T-helper 2 cell treated with Interferon-gamma antibody and Interleukin-4, amounts not matched to agents 5 μg/mL and 100 μg/mL, for 36 hours (primary cell): Measurements from ENCODE around the gene ZNF831.

Experiments
- DNase-seq: peaks from one replicate; pipeline ENCODE4 v3.0.0; 2021; ENCODE audit warnings: low spot score
- H3K27ac Mint-ChIP-seq: one replicate; pipeline ENCODE4 v1.8.0; 2021; ENCODE audit warnings: mild to moderate bottlenecking, mixed read lengths
- H3K27me3 Mint-ChIP-seq: one replicate; pipeline ENCODE4 v1.8.0; 2021; ENCODE audit warnings: low read depth, mixed read lengths
- H3K36me3 Mint-ChIP-seq: one replicate; pipeline ENCODE4 v1.8.0; 2021; ENCODE audit warnings: low read depth, mixed read lengths
- H3K4me1 Mint-ChIP-seq: one replicate; pipeline ENCODE4 v1.8.0; 2021; ENCODE audit warnings: low read depth, mixed read lengths
- H3K4me3 Mint-ChIP-seq: one replicate; pipeline ENCODE4 v1.8.0; 2022; ENCODE audit warnings: mild to moderate bottlenecking, moderate library complexity, mixed read lengths
- H3K9me3 Mint-ChIP-seq: one replicate; pipeline ENCODE4 v1.8.0; 2021; ENCODE audit warnings: mixed read lengths

ZNF831 gene

DNA sequence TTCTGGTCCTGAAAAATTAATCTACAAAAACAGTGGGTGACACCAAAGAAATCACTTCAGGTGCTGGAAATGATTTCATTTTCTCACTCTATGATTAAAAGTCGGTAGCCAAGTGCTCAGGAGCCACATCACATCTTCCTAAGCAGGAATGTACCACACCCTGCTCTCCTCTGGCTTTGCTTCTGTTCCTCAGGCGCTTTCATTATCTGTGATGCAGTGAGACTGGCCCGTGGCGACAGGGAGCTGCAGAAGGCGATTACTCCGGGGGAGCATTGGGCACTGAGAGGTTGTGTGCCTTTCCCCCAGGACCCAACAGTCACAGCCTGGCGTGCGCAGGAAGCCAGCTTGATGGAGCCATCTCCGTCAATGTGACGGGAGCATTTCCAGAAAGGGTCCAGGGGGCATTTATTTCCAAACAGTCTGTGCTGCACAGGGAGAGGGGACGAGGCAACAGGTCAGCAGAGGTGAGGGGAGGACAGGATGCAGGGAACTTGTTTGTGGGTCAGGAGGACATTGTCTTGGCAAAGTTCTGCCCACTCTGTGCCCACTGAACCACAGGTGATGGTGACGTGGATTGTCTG is 5.6 kb upstream of the ZNF831 start:
- no peak overlapping the region for H3K4me3 Mint-ChIP-seq
- H3K27ac Mint-ChIP-seq: no peak overlapping the region
- no peak for DNase-seq
- H3K27me3 Mint-ChIP-seq: no peaks in the 10 kb centered on the region
- H3K4me1 Mint-ChIP-seq: peaks cover 65% of the 10 kb centered on the region
- H3K36me3 Mint-ChIP-seq: peaks cover 15% of the 10 kb centered on the region
- H3K9me3 Mint-ChIP-seq: peaks cover 3% of the 10 kb centered on the region

DNA sequence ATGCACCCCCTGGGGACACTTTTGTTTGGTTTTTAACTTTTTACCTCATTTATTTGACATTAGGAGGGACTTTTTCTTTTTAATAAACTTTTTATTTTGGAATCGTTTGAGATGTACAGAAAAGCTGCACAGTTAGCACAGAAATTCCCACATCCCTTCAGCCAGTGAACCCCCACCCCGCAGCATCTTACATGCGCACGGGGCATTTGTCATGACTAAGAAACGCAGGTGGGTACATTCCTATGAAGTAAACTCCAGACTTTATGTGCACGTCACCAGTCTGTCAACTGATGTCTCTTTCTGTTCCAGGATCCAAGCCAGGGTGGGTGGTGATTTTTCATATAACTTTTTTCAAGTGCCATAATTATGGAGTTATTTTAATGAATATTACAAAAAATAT is 4.9 kb upstream of the ZNF831 start:
- Mint-ChIP-seq H3K27me3 (no peaks in the 10 kb centered on the region), H3K9me3 (peaks cover 3% of the 10 kb centered on the region), H3K4me1 (peaks cover 71% of the 10 kb centered on the region), H3K27ac (no peak overlapping the region), H3K4me3 (no peak overlapping the region), H3K36me3 (peaks cover 15% of the 10 kb centered on the region)
- DNase-seq: no peak

DNA sequence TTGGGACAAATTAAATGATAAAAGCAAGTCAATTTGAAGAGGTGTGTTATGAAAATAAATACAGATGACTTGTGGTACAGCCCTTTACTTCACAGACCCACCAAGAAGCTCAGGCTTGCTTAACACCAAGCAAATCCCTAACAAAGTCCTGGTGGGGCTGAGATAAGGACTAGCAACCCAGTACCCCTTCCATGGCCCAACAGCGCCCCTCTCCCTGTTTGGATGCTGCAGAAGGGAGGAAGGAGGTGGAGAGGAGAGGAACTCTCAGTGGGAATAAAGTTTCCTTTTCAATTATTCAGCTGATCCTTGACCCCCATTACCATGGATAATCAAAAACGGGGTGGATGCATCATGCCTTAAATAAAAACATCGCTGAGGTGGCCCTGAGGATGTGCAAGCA is 4.5 kb upstream of the ZNF831 start:
- peaks cover 3% of the 10 kb centered on the region for H3K9me3 Mint-ChIP-seq
- H3K27ac Mint-ChIP-seq: peak overlapping the region; percentile 79
- H3K4me3 Mint-ChIP-seq: peak overlapping the region; percentile 72
- peaks cover 68% of the 10 kb centered on the region for H3K4me1 Mint-ChIP-seq
- DNase-seq: no peak
- H3K36me3 Mint-ChIP-seq: peaks cover 15% of the 10 kb centered on the region
- H3K27me3 Mint-ChIP-seq: no peaks in the 10 kb centered on the region

DNA sequence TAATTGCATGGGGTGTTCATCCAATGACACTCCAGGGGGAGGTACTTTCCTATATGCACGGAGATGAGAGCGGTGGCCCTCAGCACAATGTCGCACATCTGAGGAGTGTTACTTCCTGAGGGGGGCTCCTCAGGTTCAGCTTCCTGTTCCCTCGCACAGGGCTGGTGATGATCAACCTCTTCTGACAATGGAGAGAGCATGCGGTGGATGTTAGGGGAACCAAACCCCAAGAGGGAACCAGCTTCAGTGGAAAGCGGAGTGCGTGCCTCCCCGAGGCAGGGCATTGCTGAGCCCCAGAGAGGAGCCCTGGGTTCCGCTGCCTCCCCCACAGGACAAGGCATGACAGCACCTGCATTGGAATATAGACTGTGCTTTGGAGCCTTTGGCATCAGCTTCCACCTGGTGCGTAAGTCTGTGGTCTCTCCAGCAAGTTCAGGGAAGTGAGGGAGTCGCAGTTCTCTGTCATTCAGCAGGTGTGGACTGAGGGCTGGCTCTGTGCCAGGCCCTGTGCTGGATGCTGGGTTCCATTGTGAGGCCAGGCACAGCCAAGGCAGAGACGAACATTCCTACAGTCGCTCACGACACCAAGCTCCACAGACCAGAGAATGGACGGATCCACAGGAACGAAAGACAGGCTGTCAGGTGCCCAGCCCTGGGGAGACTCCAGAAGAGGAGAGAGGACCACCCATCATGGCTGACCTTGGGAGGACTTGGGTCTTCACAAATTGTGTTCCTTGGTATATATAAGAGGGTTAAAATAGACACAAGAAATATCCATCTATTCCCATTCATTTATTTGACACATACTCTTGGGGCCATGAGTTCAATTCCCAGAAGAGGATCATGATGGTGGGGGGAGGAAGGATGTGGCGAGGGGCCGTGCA is 3.9 kb upstream of the ZNF831 start:
- H3K4me3 Mint-ChIP-seq: peak overlapping the region; percentile 72
- peaks cover 15% of the 10 kb centered on the region for H3K36me3 Mint-ChIP-seq
- peaks cover 68% of the 10 kb centered on the region for H3K4me1 Mint-ChIP-seq
- DNase-seq: no peak
- H3K9me3 Mint-ChIP-seq: peaks cover 3% of the 10 kb centered on the region
- no peaks in the 10 kb centered on the region for H3K27me3 Mint-ChIP-seq
- peak overlapping the region; percentile 79 for H3K27ac Mint-ChIP-seq

DNA sequence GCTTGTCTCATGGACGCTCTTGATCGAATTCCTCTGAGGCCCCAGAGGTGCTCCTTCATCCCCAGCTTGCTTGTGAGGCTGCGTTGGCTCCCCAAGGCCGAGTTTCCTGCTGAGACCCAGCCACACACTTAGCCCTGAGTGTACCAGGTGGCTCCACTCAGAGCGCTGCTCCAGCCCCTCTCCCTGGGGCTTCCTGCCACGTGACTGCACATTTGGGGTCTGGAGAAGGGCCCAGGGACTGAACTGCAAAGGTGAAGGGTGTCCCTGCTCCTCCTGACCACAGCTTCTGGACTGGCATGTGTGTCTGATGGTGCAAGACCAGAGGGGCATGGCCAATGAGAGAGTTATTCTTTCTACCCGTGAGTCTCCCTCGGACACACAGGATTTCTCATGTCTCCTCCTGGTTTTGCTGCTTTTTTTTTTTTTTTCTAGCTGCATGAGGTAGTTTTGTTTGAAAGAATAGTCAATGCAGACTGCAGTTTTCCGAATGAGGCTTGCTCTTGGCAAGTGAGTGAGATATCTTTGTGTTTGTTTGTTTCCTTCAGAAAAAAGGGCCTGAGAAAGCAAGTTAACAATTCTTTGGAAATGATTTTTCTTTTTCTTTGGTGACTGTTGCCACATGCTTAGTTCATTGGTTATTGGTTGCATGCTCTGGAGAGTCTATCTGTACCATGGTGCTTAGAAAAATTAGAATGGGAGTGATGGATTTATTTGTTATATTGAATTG is 3.1 kb upstream of the ZNF831 start:
- Mint-ChIP-seq H3K4me3 (peak overlapping the region; percentile 42), H3K27me3 (no peaks in the 10 kb centered on the region), H3K4me1 (peaks cover 69% of the 10 kb centered on the region), H3K27ac (peak overlapping the region; percentile 79), H3K9me3 (peaks cover 3% of the 10 kb centered on the region), H3K36me3 (peaks cover 15% of the 10 kb centered on the region)
- no peak for DNase-seq

DNA sequence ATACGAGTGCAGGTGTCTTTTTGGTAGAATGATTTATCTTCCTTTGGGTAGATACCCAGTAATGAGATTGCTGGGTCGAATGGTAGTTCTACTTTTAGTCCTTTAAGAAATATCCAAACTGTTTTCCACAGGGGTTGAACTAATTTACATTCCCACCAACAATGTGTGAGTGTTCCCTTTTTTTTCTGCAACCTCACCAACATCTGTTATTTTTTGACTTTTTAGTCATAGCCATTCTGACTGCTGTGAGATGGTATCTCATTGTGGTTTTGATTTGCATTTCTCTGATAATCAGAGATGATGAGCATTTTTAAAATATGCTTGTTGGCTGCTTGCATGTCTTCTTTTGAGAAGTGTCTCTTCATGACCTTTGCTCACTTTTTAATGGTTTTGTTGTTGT is 1.9 kb upstream of the ZNF831 start:
- no peak for DNase-seq
- peaks cover 3% of the 10 kb centered on the region for H3K9me3 Mint-ChIP-seq
- peaks cover 18% of the 10 kb centered on the region for H3K36me3 Mint-ChIP-seq
- peaks cover 79% of the 10 kb centered on the region for H3K4me1 Mint-ChIP-seq
- no peaks in the 10 kb centered on the region for H3K27me3 Mint-ChIP-seq
- peak overlapping the region; percentile 51 for H3K4me3 Mint-ChIP-seq
- peak overlapping the region; percentile 88 for H3K27ac Mint-ChIP-seq

DNA sequence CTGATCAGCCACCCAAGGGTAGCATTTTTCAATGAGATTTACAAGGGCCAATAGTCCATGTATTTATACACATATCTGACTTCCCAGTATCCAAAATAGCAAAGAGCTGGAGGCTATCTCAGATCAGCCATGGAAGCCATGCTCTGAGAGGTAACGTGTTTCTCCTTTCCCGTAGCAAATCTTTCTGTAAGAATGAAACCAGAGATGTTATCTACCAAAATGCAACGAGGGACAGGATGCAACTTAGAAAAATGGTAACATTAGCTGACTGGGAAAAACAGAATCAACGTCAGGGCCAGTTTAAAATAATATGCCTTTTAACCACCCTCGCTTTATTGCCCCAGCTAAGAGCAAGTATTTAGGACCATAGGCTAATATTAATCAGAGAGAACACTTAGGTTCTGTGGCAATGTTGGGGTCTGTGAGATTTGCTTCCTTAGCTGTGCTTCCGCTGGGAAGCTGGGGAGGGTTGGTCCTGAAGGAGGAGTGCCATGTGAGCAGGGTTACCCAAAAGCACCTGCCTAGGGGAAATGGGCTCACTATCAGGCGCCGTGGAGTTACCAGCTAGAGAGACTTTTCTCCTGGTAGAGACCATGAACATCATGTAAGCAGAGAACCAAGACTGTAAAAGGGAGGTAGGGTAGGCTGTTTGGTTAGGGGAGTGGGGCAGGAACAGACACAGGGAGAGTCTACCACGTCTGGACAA is 1.2 kb downstream of the ZNF831 start:
- H3K4me1 Mint-ChIP-seq: peaks cover 81% of the 10 kb centered on the region
- no peak for DNase-seq
- no peaks in the 10 kb centered on the region for H3K27me3 Mint-ChIP-seq
- H3K4me3 Mint-ChIP-seq: peak overlapping the region; percentile 88
- peaks cover 23% of the 10 kb centered on the region for H3K36me3 Mint-ChIP-seq
- H3K27ac Mint-ChIP-seq: peak overlapping the region; percentile 89
- peaks cover 12% of the 10 kb centered on the region for H3K9me3 Mint-ChIP-seq

DNA sequence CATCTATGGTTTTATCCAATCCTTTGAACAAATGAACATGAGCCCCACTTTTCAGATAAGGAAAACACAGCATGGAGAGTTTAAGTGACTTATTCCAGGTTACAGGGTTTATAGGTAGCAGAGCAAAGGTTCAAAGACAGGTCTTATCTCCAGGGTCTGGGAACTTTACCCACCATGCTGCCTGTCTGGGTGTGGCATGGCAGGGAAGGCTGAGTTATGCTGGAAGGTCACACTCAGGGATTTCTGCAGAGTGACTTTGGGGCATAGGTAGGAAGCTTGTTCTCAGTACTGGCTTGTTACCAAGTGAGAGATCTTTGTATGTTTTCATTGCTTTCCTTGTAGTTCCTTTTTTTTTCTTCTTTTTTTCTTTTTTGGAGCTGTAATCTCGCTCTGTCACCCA is 1.8 kb downstream of the ZNF831 start:
- Mint-ChIP-seq H3K4me1 (peaks cover 75% of the 10 kb centered on the region), H3K36me3 (peaks cover 28% of the 10 kb centered on the region), H3K9me3 (peaks cover 17% of the 10 kb centered on the region), H3K27me3 (no peaks in the 10 kb centered on the region), H3K27ac (peak overlapping the region; percentile 89), H3K4me3 (peak overlapping the region; percentile 88)
- DNase-seq: no peak

DNA sequence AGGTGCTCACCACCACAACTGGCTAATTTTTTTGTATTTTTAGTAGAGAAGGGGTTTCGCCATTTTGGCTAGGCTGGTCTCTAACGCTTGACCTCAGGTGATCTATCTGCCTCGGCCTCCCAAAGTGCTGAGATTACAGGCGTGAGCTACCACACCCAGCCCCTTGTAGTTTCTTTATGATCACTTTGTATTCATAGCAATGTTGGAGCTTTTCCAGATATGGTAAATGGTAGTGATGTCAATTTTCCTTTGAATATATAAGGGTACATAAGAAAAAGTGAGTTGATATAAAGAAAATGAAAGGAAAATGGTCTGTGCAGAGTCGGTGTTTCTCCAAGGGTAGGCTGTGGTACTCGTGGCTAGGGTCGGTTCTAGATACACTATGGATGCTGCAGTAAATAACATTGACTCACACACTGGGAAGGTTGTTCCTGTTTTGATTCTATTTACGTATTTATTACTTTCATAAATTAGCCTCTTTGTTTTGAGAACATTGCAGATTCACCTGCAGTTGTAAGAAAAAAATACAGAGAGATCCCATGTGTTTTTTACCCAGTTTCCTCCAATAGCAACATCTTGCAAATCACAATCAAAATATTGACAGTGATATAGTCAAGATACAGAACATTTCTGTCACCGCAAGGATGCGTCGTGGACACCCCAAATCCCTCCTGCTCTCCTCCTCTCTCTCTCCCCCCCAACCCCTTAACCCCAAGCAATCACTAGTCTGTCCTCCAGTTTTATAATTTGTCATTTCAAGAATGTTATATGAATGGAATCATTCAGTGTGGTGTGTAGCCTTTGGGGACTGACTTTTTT is 2.5 kb downstream of the ZNF831 start:
- no peak for DNase-seq
- H3K27ac Mint-ChIP-seq: peak overlapping the region; percentile 89
- H3K27me3 Mint-ChIP-seq: no peaks in the 10 kb centered on the region
- H3K4me1 Mint-ChIP-seq: peaks cover 68% of the 10 kb centered on the region
- peaks cover 25% of the 10 kb centered on the region for H3K36me3 Mint-ChIP-seq
- peaks cover 18% of the 10 kb centered on the region for H3K9me3 Mint-ChIP-seq
- H3K4me3 Mint-ChIP-seq: peak overlapping the region; percentile 88

DNA sequence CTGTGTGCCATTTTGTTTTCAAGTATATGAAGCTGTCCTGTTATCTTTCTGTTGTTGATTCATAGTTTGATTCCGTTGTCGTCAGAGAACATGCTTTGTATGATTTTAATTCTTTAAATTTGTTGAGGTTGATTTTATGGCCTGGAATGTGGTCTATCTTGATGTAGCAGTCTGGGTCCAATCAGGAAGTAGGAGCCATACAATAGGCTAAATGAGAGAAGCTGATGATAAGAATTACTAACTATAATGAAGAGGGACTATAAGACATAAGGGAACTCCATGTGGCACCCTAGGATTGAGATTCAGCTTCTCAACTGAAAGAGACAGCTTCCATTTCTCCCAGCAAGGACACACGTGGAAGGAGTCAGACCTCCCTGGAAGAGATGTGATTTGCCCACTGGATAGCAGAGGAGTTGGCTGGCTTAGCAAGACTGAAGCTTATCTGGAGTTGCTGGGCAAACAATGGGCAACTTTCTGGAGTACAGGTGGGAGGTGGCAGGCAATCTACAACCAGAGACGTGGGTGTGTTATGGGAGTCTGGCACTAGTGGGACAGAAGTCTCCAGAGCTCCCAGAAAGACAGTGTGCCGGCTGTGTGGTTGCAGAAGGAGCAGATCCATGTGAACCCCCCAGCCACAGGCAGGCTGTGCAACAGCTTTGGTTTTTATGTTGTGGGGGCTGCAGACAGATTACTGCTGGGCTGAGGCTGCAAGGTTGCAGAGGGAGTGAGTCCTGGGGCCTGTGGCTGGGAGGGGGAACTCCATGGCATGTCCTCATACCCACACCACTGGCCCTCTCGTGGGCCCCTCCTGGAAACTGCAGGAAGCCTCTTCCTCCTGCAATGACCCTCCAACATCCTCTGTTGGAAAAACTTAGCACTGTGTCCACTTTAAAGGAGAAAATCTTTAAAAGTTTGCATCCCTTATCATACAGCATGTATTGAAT is 7.1 kb downstream of the ZNF831 start:
- Mint-ChIP-seq H3K4me1 (peaks cover 41% of the 10 kb centered on the region), H3K27ac (no peak overlapping the region), H3K36me3 (peaks cover 31% of the 10 kb centered on the region), H3K9me3 (peaks cover 15% of the 10 kb centered on the region), H3K27me3 (no peaks in the 10 kb centered on the region), H3K4me3 (no peak overlapping the region)
- DNase-seq: no peak

DNA sequence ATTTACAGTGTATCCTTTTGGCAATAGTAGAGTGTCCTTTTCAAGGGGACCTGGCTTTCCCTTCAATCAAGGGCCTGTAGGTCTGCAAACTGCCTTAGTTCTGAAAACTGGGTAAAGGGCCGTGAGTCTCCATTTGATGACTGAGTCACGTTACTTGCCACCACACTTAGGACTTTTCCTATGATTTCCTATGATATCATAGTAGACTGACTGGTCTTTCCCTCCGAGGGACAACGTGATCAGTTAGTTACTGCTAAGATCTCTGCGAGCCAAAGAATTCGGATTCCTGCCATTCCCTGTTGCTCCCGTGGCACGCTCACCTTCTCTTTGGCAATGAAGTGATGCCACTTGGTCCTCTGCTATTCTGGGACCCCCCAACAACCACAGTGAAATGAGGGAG is 8.4 kb downstream of the ZNF831 start:
- peaks cover 15% of the 10 kb centered on the region for H3K9me3 Mint-ChIP-seq
- H3K4me1 Mint-ChIP-seq: peaks cover 35% of the 10 kb centered on the region
- no peak for DNase-seq
- no peak overlapping the region for H3K4me3 Mint-ChIP-seq
- H3K27me3 Mint-ChIP-seq: no peaks in the 10 kb centered on the region
- H3K27ac Mint-ChIP-seq: no peak overlapping the region
- peaks cover 37% of the 10 kb centered on the region for H3K36me3 Mint-ChIP-seq

DNA sequence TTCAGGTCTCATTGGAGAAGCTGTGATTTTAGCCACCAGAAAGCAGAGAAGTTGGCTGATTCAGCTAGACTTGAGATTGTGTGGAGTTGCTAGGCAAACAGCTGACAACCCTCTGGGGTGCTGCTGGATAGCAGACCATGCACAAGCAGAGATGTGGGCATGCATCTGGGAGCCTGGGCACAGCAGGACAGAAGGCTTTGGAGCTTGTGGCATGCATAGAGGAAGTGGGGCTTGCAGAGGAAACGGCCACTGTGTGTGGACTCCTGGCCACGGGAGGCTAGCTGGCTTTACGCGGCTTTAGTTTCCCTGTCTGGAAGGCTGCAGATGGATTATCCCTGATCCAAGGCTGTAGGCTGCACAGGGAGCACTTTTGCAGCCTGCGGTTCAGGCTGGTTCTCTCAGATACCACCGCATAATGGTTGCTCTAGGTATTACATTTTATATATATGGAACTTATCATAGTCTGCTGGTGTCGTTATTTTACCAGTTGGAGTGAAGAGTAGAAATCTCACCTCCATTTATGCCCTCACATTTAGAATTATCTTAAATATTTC is 10.4 kb downstream of the ZNF831 start:
- Mint-ChIP-seq H3K27ac (no peak overlapping the region), H3K4me3 (no peak overlapping the region), H3K27me3 (no peaks in the 10 kb centered on the region), H3K36me3 (peaks cover 37% of the 10 kb centered on the region), H3K4me1 (peaks cover 29% of the 10 kb centered on the region), H3K9me3 (peaks cover 10% of the 10 kb centered on the region)
- DNase-seq: no peak
